ENCODE results near the gene C11orf24.

C11orf24 gene

GRCh38 chr11:68231621-68232020 is 40.2 kb downstream of the C11orf24 start:
- ATAC-seq: no peak
- TF ChIP-seq ARNTL (CRISPR knock-in tag; IDR thresholded peaks at IDR 0.05; ENCODE audit: borderline replicate concordance, low read depth) (no peak), TOX (CRISPR knock-in tag; IDR thresholded peaks at IDR 0.05; ENCODE audit: borderline replicate concordance) (no peak), ZFP3 (CRISPR knock-in tag; IDR thresholded peaks at IDR 0.05) (no peak), RARB (CRISPR knock-in tag; IDR thresholded peaks at IDR 0.05) (no peak), ESRRG (CRISPR knock-in tag; IDR thresholded peaks at IDR 0.05) (no peak), ZNF70 (CRISPR knock-in tag; IDR thresholded peaks at IDR 0.05) (no peak), BACH2 (CRISPR knock-in tag; IDR thresholded peaks at IDR 0.05; ENCODE audit: borderline replicate concordance) (no peak), CSDC2 (CRISPR knock-in tag; IDR thresholded peaks at IDR 0.05) (no peak), TSHZ2 (CRISPR knock-in tag; IDR thresholded peaks at IDR 0.05) (no peak), TCF4 (CRISPR knock-in tag; IDR thresholded peaks at IDR 0.05; ENCODE audit: borderline replicate concordance) (no peak)
- TF ChIP-seq, protein P1, sequence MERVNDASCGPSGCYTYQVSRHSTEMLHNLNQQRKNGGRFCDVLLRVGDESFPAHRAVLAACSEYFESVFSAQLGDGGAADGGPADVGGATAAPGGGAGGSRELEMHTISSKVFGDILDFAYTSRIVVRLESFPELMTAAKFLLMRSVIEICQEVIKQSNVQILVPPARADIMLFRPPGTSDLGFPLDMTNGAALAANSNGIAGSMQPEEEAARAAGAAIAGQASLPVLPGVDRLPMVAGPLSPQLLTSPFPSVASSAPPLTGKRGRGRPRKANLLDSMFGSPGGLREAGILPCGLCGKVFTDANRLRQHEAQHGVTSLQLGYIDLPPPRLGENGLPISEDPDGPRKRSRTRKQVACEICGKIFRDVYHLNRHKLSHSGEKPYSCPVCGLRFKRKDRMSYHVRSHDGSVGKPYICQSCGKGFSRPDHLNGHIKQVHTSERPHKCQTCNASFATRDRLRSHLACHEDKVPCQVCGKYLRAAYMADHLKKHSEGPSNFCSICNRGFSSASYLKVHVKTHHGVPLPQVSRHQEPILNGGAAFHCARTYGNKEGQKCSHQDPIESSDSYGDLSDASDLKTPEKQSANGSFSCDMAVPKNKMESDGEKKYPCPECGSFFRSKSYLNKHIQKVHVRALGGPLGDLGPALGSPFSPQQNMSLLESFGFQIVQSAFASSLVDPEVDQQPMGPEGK (CRISPR knock-in tag; IDR thresholded peaks at IDR 0.05; ENCODE audit: borderline replicate concordance): no peak
- TF ChIP-seq, protein P2, sequence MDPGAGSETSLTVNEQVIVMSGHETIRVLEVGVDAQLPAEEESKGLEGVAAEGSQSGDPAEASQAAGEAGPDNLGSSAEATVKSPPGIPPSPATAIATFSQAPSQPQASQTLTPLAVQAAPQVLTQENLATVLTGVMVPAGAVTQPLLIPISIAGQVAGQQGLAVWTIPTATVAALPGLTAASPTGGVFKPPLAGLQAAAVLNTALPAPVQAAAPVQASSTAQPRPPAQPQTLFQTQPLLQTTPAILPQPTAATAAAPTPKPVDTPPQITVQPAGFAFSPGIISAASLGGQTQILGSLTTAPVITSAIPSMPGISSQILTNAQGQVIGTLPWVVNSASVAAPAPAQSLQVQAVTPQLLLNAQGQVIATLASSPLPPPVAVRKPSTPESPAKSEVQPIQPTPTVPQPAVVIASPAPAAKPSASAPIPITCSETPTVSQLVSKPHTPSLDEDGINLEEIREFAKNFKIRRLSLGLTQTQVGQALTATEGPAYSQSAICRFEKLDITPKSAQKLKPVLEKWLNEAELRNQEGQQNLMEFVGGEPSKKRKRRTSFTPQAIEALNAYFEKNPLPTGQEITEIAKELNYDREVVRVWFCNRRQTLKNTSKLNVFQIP (CRISPR knock-in tag; IDR thresholded peaks at IDR 0.05; ENCODE audit: borderline replicate concordance, low read depth): no peak

- no peak for ATAC-seq
- TF ChIP-seq ZFP30 (CRISPR knock-in tag; IDR thresholded peaks at IDR 0.05): no peak
- TF ChIP-seq SNAI2 (CRISPR knock-in tag; IDR thresholded peaks at IDR 0.05): no peak
- no peak for TF ChIP-seq ZFP3 (CRISPR knock-in tag; IDR thresholded peaks at IDR 0.05)
- no peak for TF ChIP-seq ZC3H10 (CRISPR knock-in tag; IDR thresholded peaks at IDR 0.05)
- TF ChIP-seq, protein P1 (CRISPR knock-in tag; IDR thresholded peaks at IDR 0.05; ENCODE audit: borderline replicate concordance): no peak
- no peak for TF ChIP-seq BACH2 (CRISPR knock-in tag; IDR thresholded peaks at IDR 0.05; ENCODE audit: borderline replicate concordance)
- TF ChIP-seq GLIS3 (CRISPR knock-in tag; IDR thresholded peaks at IDR 0.05): no peak
Measured at GRCh38 chr11:68229601-68230000, 42.2 kb downstream of the C11orf24 start.

DNA sequence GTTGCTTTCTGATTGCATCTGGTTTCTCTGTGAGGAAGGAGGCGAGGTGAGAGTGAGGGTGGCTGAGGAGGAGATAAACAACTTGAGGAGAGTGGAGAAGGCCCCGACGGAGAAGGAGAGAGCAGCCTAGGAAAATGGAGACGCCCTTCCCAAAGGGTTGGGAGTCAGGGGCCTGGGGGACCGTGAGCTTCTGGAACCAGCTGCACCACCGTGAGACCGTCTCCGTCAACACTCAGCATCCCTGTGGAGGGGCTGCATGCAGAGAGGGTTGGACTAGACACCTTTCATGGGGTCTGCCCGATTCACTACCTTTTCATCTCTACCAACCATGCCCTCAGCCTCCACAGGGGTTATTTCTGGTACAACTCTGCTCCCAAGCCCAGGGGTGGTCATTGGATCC is 45.4 kb downstream of the C11orf24 start:
- no peak for TF ChIP-seq ZFP30 (CRISPR knock-in tag; IDR thresholded peaks at IDR 0.05)
- TF ChIP-seq ZFP3 (CRISPR knock-in tag; IDR thresholded peaks at IDR 0.05): no peak
- no peak for TF ChIP-seq TOX (CRISPR knock-in tag; IDR thresholded peaks at IDR 0.05; ENCODE audit: borderline replicate concordance)
- TF ChIP-seq, protein P1 (CRISPR knock-in tag; IDR thresholded peaks at IDR 0.05; ENCODE audit: borderline replicate concordance): no peak
- no peak for TF ChIP-seq GLIS3 (CRISPR knock-in tag; IDR thresholded peaks at IDR 0.05)
- no peak for TF ChIP-seq ZNF8 (CRISPR knock-in tag; IDR thresholded peaks at IDR 0.05)
- TF ChIP-seq ISL1 (CRISPR knock-in tag; IDR thresholded peaks at IDR 0.05): no peak
- no peak for TF ChIP-seq CSDC2 (CRISPR knock-in tag; IDR thresholded peaks at IDR 0.05)
- TF ChIP-seq TCF4 (CRISPR knock-in tag; IDR thresholded peaks at IDR 0.05; ENCODE audit: borderline replicate concordance): no peak
- no peak for TF ChIP-seq ZNF565 (CRISPR knock-in tag; conservative IDR thresholded peaks at IDR 0.05; ENCODE audit: low read depth)
- no peak for TF ChIP-seq RARB (CRISPR knock-in tag; IDR thresholded peaks at IDR 0.05)
- TF ChIP-seq ESRRG (CRISPR knock-in tag; IDR thresholded peaks at IDR 0.05): no peak
- no peak for TF ChIP-seq SNAI2 (CRISPR knock-in tag; IDR thresholded peaks at IDR 0.05)
- no peak for TF ChIP-seq ZC3H10 (CRISPR knock-in tag; IDR thresholded peaks at IDR 0.05)
- no peak for TF ChIP-seq ZNF70 (CRISPR knock-in tag; IDR thresholded peaks at IDR 0.05)
- no peak for TF ChIP-seq CSRNP3 (CRISPR knock-in tag; IDR thresholded peaks at IDR 0.05)
- no peak for TF ChIP-seq ARNTL (CRISPR knock-in tag; IDR thresholded peaks at IDR 0.05; ENCODE audit: borderline replicate concordance, low read depth)
- ATAC-seq: no peak

Data from SK-N-SH treated with all-trans-retinoic acid at 6 μM for 48 hours (cell line).